ENCODE data around the gene AFF1.

GRCh38 chr4:87132035-87132434 lies 197.2 kb downstream of the AFF1 start:
- TF ChIP-seq, protein P1, sequence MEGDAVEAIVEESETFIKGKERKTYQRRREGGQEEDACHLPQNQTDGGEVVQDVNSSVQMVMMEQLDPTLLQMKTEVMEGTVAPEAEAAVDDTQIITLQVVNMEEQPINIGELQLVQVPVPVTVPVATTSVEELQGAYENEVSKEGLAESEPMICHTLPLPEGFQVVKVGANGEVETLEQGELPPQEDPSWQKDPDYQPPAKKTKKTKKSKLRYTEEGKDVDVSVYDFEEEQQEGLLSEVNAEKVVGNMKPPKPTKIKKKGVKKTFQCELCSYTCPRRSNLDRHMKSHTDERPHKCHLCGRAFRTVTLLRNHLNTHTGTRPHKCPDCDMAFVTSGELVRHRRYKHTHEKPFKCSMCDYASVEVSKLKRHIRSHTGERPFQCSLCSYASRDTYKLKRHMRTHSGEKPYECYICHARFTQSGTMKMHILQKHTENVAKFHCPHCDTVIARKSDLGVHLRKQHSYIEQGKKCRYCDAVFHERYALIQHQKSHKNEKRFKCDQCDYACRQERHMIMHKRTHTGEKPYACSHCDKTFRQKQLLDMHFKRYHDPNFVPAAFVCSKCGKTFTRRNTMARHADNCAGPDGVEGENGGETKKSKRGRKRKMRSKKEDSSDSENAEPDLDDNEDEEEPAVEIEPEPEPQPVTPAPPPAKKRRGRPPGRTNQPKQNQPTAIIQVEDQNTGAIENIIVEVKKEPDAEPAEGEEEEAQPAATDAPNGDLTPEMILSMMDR (IDR thresholded peaks at IDR 0.05), result no peak
- no peak for TF ChIP-seq POLR2A (IDR thresholded peaks at IDR 0.05)
